ENCODE results near the gene ZC3H15. TPM values are rescaled to one million over a fixed set of nuclear protein-coding genes. Genes with fewer than 3 reads are reported as not detected.

ZC3H15 gene
- total and polyA plus RNA-seq, 2 of the 8 experiments (the other 6 are each of a cell fraction or from before 2014, with no cell fraction given), result 32.0 to 80.8 TPM

DNA sequence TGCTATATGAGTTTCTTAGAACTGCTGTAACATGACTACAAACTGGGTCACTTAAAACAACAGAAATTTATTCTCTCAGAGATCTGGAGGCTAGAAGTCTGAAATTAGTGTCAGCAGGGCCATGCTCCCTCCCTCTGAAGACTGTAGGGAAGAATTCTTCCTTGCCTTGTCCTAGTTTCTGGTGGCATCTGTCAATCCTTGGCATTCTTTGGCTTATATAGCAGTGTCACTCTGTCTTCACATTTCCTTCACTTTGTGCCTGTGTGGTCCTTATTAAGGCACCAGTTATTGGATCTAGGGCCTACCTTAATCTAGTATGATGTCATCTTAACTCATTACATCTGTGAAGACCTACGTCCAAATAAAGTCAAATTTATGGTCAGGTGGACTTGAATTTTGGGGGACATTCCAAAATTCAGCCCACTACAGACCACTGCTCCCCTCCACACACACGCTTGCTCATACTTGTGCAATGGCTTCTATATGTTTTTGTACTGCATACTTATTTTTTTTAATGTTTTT, 7.6 kb downstream of the ZC3H15 start:
- WGBS, 2 experiments (ENCODE audit: extremely low coverage in 1 of 2, insufficient coverage in 1 of 2, insufficient read length in 1 of 2, insufficient replicate concordance in 2 of 2, low coverage in 1 of 2, low lambda C conversion rate in 2 of 2, missing lambda C conversion rate in 1 of 2), result 83% methylated on average over 2 of the region's 2 CpGs; no CpG with 5 or more reads in 1 of the 2 experiments
- ChIA-PET CTCF (ENCODE audit: partially characterized antibody) (interaction anchor here (1.9 kb wide), 1 partner anchor 148 kb away, joined by 4 read pairs; no protein-coding TSS in a partner anchor), POLR2A (ENCODE audit: partially characterized antibody) (no interaction called here)
- H3K27ac ChIP-seq (ENCODE audit: low read depth, low read length), result no peak overlapping the region
- no peak overlapping the region for H3K56ac ChIP-seq (replicated peaks; ENCODE audit: insufficient read length, low read depth, low read length)
- no peak overlapping the region for H3K18ac ChIP-seq (ENCODE audit: extremely low read depth, low read length)
- peaks cover 27 to 93% of the 10 kb centered on the region in 2 experiments for H3K79me2 ChIP-seq (ENCODE audit: control insufficient read depth in 1 of 2, insufficient read depth in 2 of 2, low read length in 2 of 2)
- DNase-seq (ENCODE audit: low read depth in 1 of 2, low spot score in 2 of 2) (no peak), FAIRE-seq (no peak)
- H2BK120ac ChIP-seq (replicated peaks; ENCODE audit: low read depth, low read length), result no peak overlapping the region
- no peaks in the 10 kb centered on the region for H3K27me3 ChIP-seq (replicated peaks in 1 of 4; ENCODE audit: control insufficient read depth in 3 of 4, extremely low read depth in 1 of 4, insufficient read depth in 3 of 4, low read length in 3 of 4)
- H4K20me1 ChIP-seq (replicated peaks in 1 of 2; ENCODE audit: control insufficient read depth in 1 of 2, insufficient read depth in 2 of 2, low read length in 2 of 2), result peaks cover 9 to 14% of the 10 kb centered on the region in 2 experiments
- no peak overlapping the region for H2BK15ac ChIP-seq (ENCODE audit: low read length)
- H3K4me2 ChIP-seq (ENCODE audit: insufficient read depth in 1 of 2, low read depth in 2 of 2, low read length in 2 of 2), result no peak overlapping the region
- H3K14ac ChIP-seq (ENCODE audit: insufficient read length), result no peak overlapping the region
- peaks cover 0 to 3% (median 0%) of the 10 kb centered on the region in 4 experiments; a peak in 2 of 7 replicates for H3K4me1 ChIP-seq (replicated peaks in 1 of 4; ENCODE audit: control insufficient read depth in 3 of 4, insufficient read depth in 4 of 4, low read length in 3 of 4)
- no peaks in the 10 kb centered on the region for H3K9me3 ChIP-seq (ENCODE audit: insufficient read depth in 2 of 2, low read depth in 1 of 2, low read length in 1 of 2)
- H3K23me2 ChIP-seq (ENCODE audit: low read depth, low read length), result no peaks in the 10 kb centered on the region
- H2BK12ac ChIP-seq (ENCODE audit: low read depth, low read length), result no peak overlapping the region
- no peak overlapping the region for H2BK20ac ChIP-seq (ENCODE audit: low read length)
- no peak overlapping the region for H2AK5ac ChIP-seq (ENCODE audit: low read depth, low read length)
- H3K4ac ChIP-seq (replicated peaks; ENCODE audit: insufficient read length, low read depth, low read length), result no peak overlapping the region
- H3K4me3 ChIP-seq (ENCODE audit: extremely low read depth in 1 of 4, insufficient read depth in 2 of 4, low read depth in 3 of 4, low read length in 4 of 4), result no peak overlapping the region
- H3K23ac ChIP-seq (ENCODE audit: insufficient read length), result no peak overlapping the region
- H3K36me3 ChIP-seq (ENCODE audit: control insufficient read depth in 2 of 4, insufficient read depth in 4 of 4, low read length in 3 of 4), result peaks cover 0 to 33% (median 14%) of the 10 kb centered on the region in 4 experiments; a peak in 5 of 8 replicates
- H4K8ac ChIP-seq (ENCODE audit: extremely low read depth, insufficient read depth, low read length), result no peak overlapping the region
- no peak overlapping the region for H2AFZ ChIP-seq (ENCODE audit: low read length)
- H3K79me1 ChIP-seq (ENCODE audit: low read depth, low read length), result peaks cover 7% of the 10 kb centered on the region; the same call in 1 of the 2 replicates
- H2BK5ac ChIP-seq (ENCODE audit: low read depth, low read length), result no peak overlapping the region
- H4K5ac ChIP-seq (ENCODE audit: insufficient read length, low read depth, low read length), result no peak overlapping the region
- no peak overlapping the region for H4K91ac ChIP-seq (replicated peaks; ENCODE audit: insufficient read length, low read length)
- H3K9ac ChIP-seq (replicated peaks in 1 of 4; ENCODE audit: extremely low read depth in 1 of 4, low read depth in 3 of 4, low read length in 3 of 4), result no peak overlapping the region
- no peak for TF ChIP-seq RNF2 (IDR thresholded peaks at IDR 0.05; ENCODE audit: borderline replicate concordance, low read depth, low read length, missing control alignments, poor library complexity, severe bottlenecking)
- TF ChIP-seq EGR1 (IDR thresholded peaks at IDR 0.05; ENCODE audit: borderline replicate concordance, low read depth, low read length), result no peak
- TF ChIP-seq KDM4A (IDR thresholded peaks at IDR 0.05; ENCODE audit: low read depth, low read length, severe bottlenecking), result no peak
- TF ChIP-seq FOSL1 (IDR thresholded peaks at IDR 0.05; ENCODE audit: insufficient read depth, low read depth, low read length), result no peak
- no peak for TF ChIP-seq RAD21 (IDR thresholded peaks at IDR 0.05 in 1 of 2, conservative IDR thresholded peaks at IDR 0.05 in 1 of 2; ENCODE audit: low read depth in 2 of 2, low read length in 2 of 2)
- TF ChIP-seq, protein P1, sequence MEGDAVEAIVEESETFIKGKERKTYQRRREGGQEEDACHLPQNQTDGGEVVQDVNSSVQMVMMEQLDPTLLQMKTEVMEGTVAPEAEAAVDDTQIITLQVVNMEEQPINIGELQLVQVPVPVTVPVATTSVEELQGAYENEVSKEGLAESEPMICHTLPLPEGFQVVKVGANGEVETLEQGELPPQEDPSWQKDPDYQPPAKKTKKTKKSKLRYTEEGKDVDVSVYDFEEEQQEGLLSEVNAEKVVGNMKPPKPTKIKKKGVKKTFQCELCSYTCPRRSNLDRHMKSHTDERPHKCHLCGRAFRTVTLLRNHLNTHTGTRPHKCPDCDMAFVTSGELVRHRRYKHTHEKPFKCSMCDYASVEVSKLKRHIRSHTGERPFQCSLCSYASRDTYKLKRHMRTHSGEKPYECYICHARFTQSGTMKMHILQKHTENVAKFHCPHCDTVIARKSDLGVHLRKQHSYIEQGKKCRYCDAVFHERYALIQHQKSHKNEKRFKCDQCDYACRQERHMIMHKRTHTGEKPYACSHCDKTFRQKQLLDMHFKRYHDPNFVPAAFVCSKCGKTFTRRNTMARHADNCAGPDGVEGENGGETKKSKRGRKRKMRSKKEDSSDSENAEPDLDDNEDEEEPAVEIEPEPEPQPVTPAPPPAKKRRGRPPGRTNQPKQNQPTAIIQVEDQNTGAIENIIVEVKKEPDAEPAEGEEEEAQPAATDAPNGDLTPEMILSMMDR (IDR thresholded peaks at IDR 0.05; ENCODE audit: control extremely low read depth in 1 of 3, insufficient read depth in 1 of 3, low read depth in 1 of 3, low read length in 3 of 3), result no peak
- TF ChIP-seq CEBPB (IDR thresholded peaks at IDR 0.05; ENCODE audit: low read depth, low read length), result no peak
- no peak for TF ChIP-seq BRCA1 (IDR thresholded peaks at IDR 0.05; ENCODE audit: low read depth, low read length)
- no peak for TF ChIP-seq SAP30 (IDR thresholded peaks at IDR 0.05; ENCODE audit: insufficient read depth, insufficient replicate concordance, low read length)
- no peak for TF ChIP-seq GTF2F1 (IDR thresholded peaks at IDR 0.05; ENCODE audit: borderline replicate concordance, low read depth, low read length)

Data from H1 (cell line).